ENCODE data around the gene MRPL33. TPM values are rescaled to one million over a fixed set of nuclear protein-coding genes. Genes with fewer than 3 reads are reported as not detected.
"Not testable (repeated sequence)": the region's sequence is repeated elsewhere in the genome, so short reads cannot be mapped to it uniquely, and the experiment has no call there.

Gene MRPL33
- polyA plus RNA-seq, 1 of the 3 experiments (the other 2 are of a cell fraction), result 132 TPM

- CTCF ChIA-PET; H3K36me3 ChIP-seq (replicated peaks in 1 of 2; ENCODE audit: control insufficient read depth in 1 of 2, insufficient read depth in 2 of 2, low read length in 1 of 2); H2AFZ ChIP-seq (ENCODE audit: low read depth); H4K20me1 ChIP-seq (ENCODE audit: insufficient read depth); H3K4me1 ChIP-seq (ENCODE audit: control insufficient read depth in 1 of 2, insufficient read depth in 2 of 2, low read depth in 1 of 2, low read length in 1 of 2); H3K27ac ChIP-seq (ENCODE audit: low read depth in 2 of 2, low read length in 1 of 2); H3K27me3 ChIP-seq (ENCODE audit: insufficient read depth); DNase-seq; H3K4me3 ChIP-seq (ENCODE audit: low read depth in 2 of 2, low read length in 1 of 2); H3K9me3 ChIP-seq; H3K9ac ChIP-seq; H3F3A ChIP-seq (replicated peaks; ENCODE audit: insufficient read depth); POLR2A ChIA-PET; H3K79me2 ChIP-seq (ENCODE audit: insufficient read depth); H3K9me2 ChIP-seq; H3K4me2 ChIP-seq: not testable (repeated sequence)
- WGBS (ENCODE audit: low lambda C conversion rate), result 68% methylated on average over 2 of the region's 2 CpGs
Measured at GRCh38 chr2:27748803-27749554, 22.5 kb upstream of the MRPL33 start.

- 93% methylated on average over 6 of the region's 6 CpGs for WGBS (ENCODE audit: low lambda C conversion rate)
- CTCF ChIA-PET, result interaction anchor here (0.9 to 4.5 kb wide), 7 partner anchors 14 to 701 kb away, joined by 3 to 53 read pairs (median 9); no protein-coding TSS in a partner anchor
Measured at GRCh38 chr2:27751377-27751776, 20.1 kb upstream of the MRPL33 start.

More at GRCh38 chr2:27751377-27751776, 20.1 kb upstream of the MRPL33 start:
- Histone ChIP-seq H3K4me2 (no peak overlapping the region), H3K79me2 (ENCODE audit: insufficient read depth) (no peaks in the 10 kb centered on the region), H3K27me3 (ENCODE audit: insufficient read depth) (no peaks in the 10 kb centered on the region), H3K36me3 (replicated peaks in 1 of 2; ENCODE audit: control insufficient read depth in 1 of 2, insufficient read depth in 2 of 2, low read length in 1 of 2) (peaks cover 0 to 3% of the 10 kb centered on the region in 2 experiments), H3F3A (replicated peaks; ENCODE audit: insufficient read depth) (no peaks in the 10 kb centered on the region), H3K4me3 (ENCODE audit: low read depth in 2 of 2, low read length in 1 of 2) (no peak overlapping the region), H3K27ac (ENCODE audit: low read depth in 2 of 2, low read length in 1 of 2) (no peak overlapping the region), H3K9ac (no peak overlapping the region), H3K9me2 (no peaks in the 10 kb centered on the region), H2AFZ (ENCODE audit: low read depth) (no peak overlapping the region), H3K4me1 (ENCODE audit: control insufficient read depth in 1 of 2, insufficient read depth in 2 of 2, low read depth in 1 of 2, low read length in 1 of 2) (no peaks in the 10 kb centered on the region), H4K20me1 (ENCODE audit: insufficient read depth) (no peaks in the 10 kb centered on the region), H3K9me3 (no peaks in the 10 kb centered on the region)
- no peak for DNase-seq
- POLR2A ChIA-PET, result no interaction called here
- TF ChIP-seq FOXM1 (IDR thresholded peaks at IDR 0.05; ENCODE audit: low read depth), result no peak
- TF ChIP-seq MAX (IDR thresholded peaks at IDR 0.05; ENCODE audit: low read depth), result no peak
- no peak for TF ChIP-seq PBX3 (IDR thresholded peaks at IDR 0.05)
- no peak for TF ChIP-seq RAD21 (IDR thresholded peaks at IDR 0.05; ENCODE audit: low read length)
- no peak for TF ChIP-seq IRF3 (IDR thresholded peaks at IDR 0.05; ENCODE audit: low read depth, low read length)
- TF ChIP-seq SIN3A (IDR thresholded peaks at IDR 0.05; ENCODE audit: borderline replicate concordance, low read depth, low read length), result no peak
- TF ChIP-seq CHD2 (IDR thresholded peaks at IDR 0.05; ENCODE audit: low read length, partially characterized antibody), result no peak
- no peak for TF ChIP-seq USF1 (IDR thresholded peaks at IDR 0.05; ENCODE audit: borderline replicate concordance, low read depth)
- no peak for TF ChIP-seq POLR2AphosphoS5 (IDR thresholded peaks at IDR 0.05; ENCODE audit: low read depth, low read length)
- no peak for TF ChIP-seq RXRA (IDR thresholded peaks at IDR 0.05; ENCODE audit: borderline replicate concordance, low read depth)

All from SK-N-SH (cell line).